IMR-90 (cell line): ENCODE measurements around the gene LAMA4. TPM values are rescaled to one million over a fixed set of nuclear protein-coding genes. Genes with fewer than 3 reads are reported as not detected.

Source experiments
- ATAC-seq: fragments of 200-7000 bp; cut with Tn5 transposase; 2 replicates; pipeline ENCODE4 v1.9.1; 2020; ENCODE audit warnings: low read depth, mild to moderate bottlenecking, moderate library complexity
- BruUV-seq: library from RNA; stranded (reverse); fragments of 400-500 nt; replicated peaks from 2 replicates; lab custom pipeline; 2021; lab: Mats Ljungman, UMichigan
- CTCF ChIA-PET: fragments of 300-600 bp; formaldehyde crosslinking; extraction: SDS; loops from one replicate; lab custom pipeline; 2021; ENCODE audit warnings: antibody characterized with exemption; lab: Yijun Ruan, JAX
- POLR2A ChIA-PET: fragments of 300-600 bp; sonication (Branson Sonifier 250); formaldehyde crosslinking; loops from one replicate; lab custom pipeline; 2022; ENCODE audit warnings: antibody characterized with exemption; ENCODE audit not compliant: unreplicated experiment; lab: Charles Lee
- DNase-seq: peaks from one replicate; pipeline ENCODE4 v3.0.0; 2013
- H2AFZ ChIP-seq: replicated peaks from 2 replicates; pipeline ENCODE3; 2013; ENCODE audit warnings: low read length, mild to moderate bottlenecking; ENCODE audit not compliant: poor library complexity
- H2AK5ac ChIP-seq: 2 replicates; pipeline ENCODE4 v1.6.1; 2013; ENCODE audit warnings: low read depth, low read length, inconsistent platforms
- H2AK9ac ChIP-seq: replicated peaks from 2 replicates; pipeline ENCODE3; 2013; ENCODE audit warnings: mild to moderate bottlenecking, low read depth, low read length, moderate library complexity; ENCODE audit not compliant: poor library complexity
- H2BK120ac ChIP-seq: 2 replicates; pipeline ENCODE4 v1.6.1; 2013; ENCODE audit warnings: low read depth, low read length, inconsistent platforms
- H2BK15ac ChIP-seq: 3 replicates; pipeline ENCODE4 v1.6.1; 2013; ENCODE audit warnings: low read depth, low read length, inconsistent platforms
- H2BK20ac ChIP-seq: 2 replicates; pipeline ENCODE4 v1.6.1; 2013; ENCODE audit warnings: low read depth, mild to moderate bottlenecking, inconsistent platforms, low read length, moderate library complexity
- H2BK5ac ChIP-seq: 2 replicates; pipeline ENCODE4 v1.6.1; 2013; ENCODE audit warnings: mild to moderate bottlenecking, low read depth, low read length, inconsistent platforms; ENCODE audit not compliant: poor library complexity, severe bottlenecking
- H3K14ac ChIP-seq: replicated peaks from 2 replicates; pipeline ENCODE4 v1.6.1; 2013; ENCODE audit warnings: low read depth, low read length, inconsistent platforms
- H3K18ac ChIP-seq: 2 replicates; pipeline ENCODE4 v1.6.1; 2013; ENCODE audit warnings: low read depth, low read length, control low read depth
- H3K23ac ChIP-seq: 2 replicates; pipeline ENCODE4 v1.6.1; 2013; ENCODE audit warnings: low read depth, low read length, inconsistent platforms
- H3K27ac ChIP-seq: 2 replicates; pipeline ENCODE4 v1.5.1; 2013; ENCODE audit warnings: mild to moderate bottlenecking, control low read depth, low read length; ENCODE audit not compliant: insufficient read depth
- H3K27me3 ChIP-seq: 2 replicates; pipeline ENCODE4 v1.6.1; 2013; ENCODE audit warnings: low read length; ENCODE audit not compliant: control insufficient read depth, insufficient read depth
- H3K36me3 ChIP-seq: 2 replicates; pipeline ENCODE4 v1.6.1; 2013; ENCODE audit warnings: low read length, mixed read lengths; ENCODE audit not compliant: control insufficient read depth, insufficient read depth
- H3K4ac ChIP-seq: 2 replicates; pipeline ENCODE4 v1.6.1; 2013; ENCODE audit warnings: low read depth, low read length, inconsistent platforms
- H3K4me1 ChIP-seq: 2 replicates; pipeline ENCODE4 v1.6.1; 2013; ENCODE audit warnings: low read length, mixed read lengths; ENCODE audit not compliant: control insufficient read depth, insufficient read depth
- H3K4me2 ChIP-seq: 2 replicates; pipeline ENCODE4 v1.6.1; 2013; ENCODE audit warnings: low read depth, mild to moderate bottlenecking, control low read depth, low read length, moderate library complexity
- H3K4me3 ChIP-seq: 2 replicates; pipeline ENCODE4 v1.5.1; 2013; ENCODE audit warnings: low read depth, mild to moderate bottlenecking, control low read depth, low read length, moderate library complexity; ENCODE audit not compliant: insufficient read depth
- H3K56ac ChIP-seq: 2 replicates; pipeline ENCODE4 v1.6.1; 2013; ENCODE audit warnings: low read length, inconsistent platforms; ENCODE audit not compliant: insufficient read depth; ENCODE audit errors: extremely low read depth
- H3K79me1 ChIP-seq, 2 experiments: 2 replicates each; pipeline ENCODE4 v1.6.1; 2013; ENCODE audit warnings: low read length in 2 of 2, inconsistent platforms in 1 of 2, low read depth in 1 of 2
- H3K9ac ChIP-seq: 2 replicates; pipeline ENCODE4 v1.6.1; 2013; ENCODE audit warnings: low read depth, low read length, control low read depth
- H3K9me1 ChIP-seq: 2 replicates; pipeline ENCODE4 v1.6.1; 2013; ENCODE audit warnings: low read length, inconsistent platforms; ENCODE audit not compliant: insufficient read depth
- H3K9me3 ChIP-seq: 2 replicates; pipeline ENCODE4 v1.6.1; 2013; ENCODE audit warnings: low read length; ENCODE audit not compliant: control insufficient read depth, insufficient read depth
- H4K20me1 ChIP-seq: 2 replicates; pipeline ENCODE4 v1.6.1; 2013; ENCODE audit warnings: low read length, inconsistent platforms; ENCODE audit not compliant: insufficient read depth
- H4K5ac ChIP-seq: 2 replicates; pipeline ENCODE4 v1.6.1; 2013; ENCODE audit warnings: mild to moderate bottlenecking, low read depth, low read length, control low read depth
- H4K8ac ChIP-seq, 2 experiments: 2 replicates each; pipeline ENCODE4 v1.6.1; 2013; ENCODE audit warnings: low read depth in 2 of 2, low read length in 2 of 2, control low read depth in 1 of 2, inconsistent platforms in 1 of 2
- H4K91ac ChIP-seq: 2 replicates; pipeline ENCODE4 v1.6.1; 2013; ENCODE audit warnings: low read depth, low read length, inconsistent platforms; ENCODE audit not compliant: insufficient read depth
- BHLHE40 ChIP-seq: fragments of 150-350 bp; IDR thresholded peaks from 2 replicates; pipeline ENCODE4 v1.6.1; 2016; ENCODE audit warnings: mild to moderate bottlenecking, low read depth, low read length
- CEBPB ChIP-seq: IDR thresholded peaks from 2 replicates; pipeline ENCODE4 v1.6.1; 2012; ENCODE audit warnings: low read depth, low read length, improper control_type of control experiment
- CHD1 ChIP-seq: IDR thresholded peaks from 2 replicates; pipeline ENCODE4 v1.6.1; 2012; ENCODE audit warnings: low read depth, low read length, improper control_type of control experiment
- CTCF ChIP-seq: conservative IDR thresholded peaks from 2 replicates; pipeline ENCODE4 v1.5.1; 2012; ENCODE audit warnings: mild to moderate bottlenecking, low read depth, low read length, improper control_type of control experiment
- ELK1 ChIP-seq: fragments of 150-350 bp; IDR thresholded peaks from 2 replicates; pipeline ENCODE4 v1.6.1; 2016; ENCODE audit warnings: low read depth, mild to moderate bottlenecking, low read length, moderate library complexity, borderline replicate concordance
- MAFK ChIP-seq: IDR thresholded peaks from 2 replicates; pipeline ENCODE4 v1.6.1; 2012; ENCODE audit warnings: low read depth, low read length, improper control_type of control experiment
- MAZ ChIP-seq: IDR thresholded peaks from 2 replicates; pipeline ENCODE4 v1.6.1; 2012; ENCODE audit warnings: low read depth, mild to moderate bottlenecking, low read length, improper control_type of control experiment, moderate library complexity, borderline replicate concordance
- MXI1 ChIP-seq: IDR thresholded peaks from 2 replicates; pipeline ENCODE4 v1.6.1; 2012; ENCODE audit warnings: low read depth, mild to moderate bottlenecking, low read length, moderate library complexity, borderline replicate concordance
- NFE2L2 ChIP-seq: fragments of 150-350 bp; IDR thresholded peaks from 2 replicates; pipeline ENCODE4 v1.6.1; 2016; ENCODE audit warnings: low read depth, mild to moderate bottlenecking, low read length
- POLR2A ChIP-seq: IDR thresholded peaks from 2 replicates; pipeline ENCODE4 v1.6.1; 2012; ENCODE audit warnings: mild to moderate bottlenecking, low read depth, low read length
- RAD21 ChIP-seq: IDR thresholded peaks from 2 replicates; pipeline ENCODE4 v1.6.1; 2012; ENCODE audit warnings: low read length, improper control_type of control experiment
- RCOR1 ChIP-seq: IDR thresholded peaks from 2 replicates; pipeline ENCODE4 v1.6.1; 2012; ENCODE audit warnings: mild to moderate bottlenecking, low read length, improper control_type of control experiment; ENCODE audit not compliant: insufficient replicate concordance
- RFX5 ChIP-seq: IDR thresholded peaks from 2 replicates; pipeline ENCODE4 v1.8.0; 2012; ENCODE audit warnings: low read depth, mild to moderate bottlenecking, low read length, moderate library complexity
- SMC3 ChIP-seq: fragments of 150-350 bp; IDR thresholded peaks from 2 replicates; pipeline ENCODE4 v1.6.1; 2016; ENCODE audit warnings: low read depth, mild to moderate bottlenecking, antibody characterized with exemption, low read length, moderate library complexity
- WGBS, 2 experiments: methylation state at CpG; one replicate each; pipeline versions ENCODE4 v1.1.5 to v1.1.7; 2013; ENCODE audit warnings: missing lambda C conversion rate in 2 of 2; ENCODE audit not compliant: insufficient read length in 1 of 2; ENCODE audit errors: extremely low coverage in 2 of 2; 5-methylcytosine and 5-hydroxymethylcytosine counted together
- dilution Hi-C: fragments of 300-500 bp; cut with HindIII; formaldehyde crosslinking; loops from one replicate; pipeline ENCODE4 v1.14.3; 2018; ENCODE audit warnings: low sequenced_read_pairs; ENCODE audit not compliant: unreplicated experiment
- in situ Hi-C: fragments of 300-500 bp; cut with MboI; formaldehyde crosslinking; loops from 3 replicates; pipeline ENCODE4 v1.14.3; 2019; ENCODE audit warnings: low sequenced_read_pairs, inconsistent platforms, mixed read lengths
- intact Hi-C: fragments of 100-400 bp; cut with micrococcal nuclease; formaldehyde crosslinking; loops from 2 replicates; pipeline ENCODE4 v1.10.0; 2022
- polyA plus RNA-seq, 3 experiments: library from polyadenylated mRNA; depleted of rRNA; stranded (reverse); fragments of >200 nt; gene quantifications; 2 replicates each; pipeline ENCODE4 v1.2.3, GENCODE V29; 2012; ENCODE audit warnings: low replicate concordance in 1 of 3
- total RNA-seq: library from RNA; depleted of rRNA; stranded (reverse); fragments of >200 nt; gene quantifications from 2 replicates; pipeline ENCODE4 v1.2.3, GENCODE V29; 2012
- TF ChIP-seq, protein P1 (sequence below): fragments of 150-350 bp; IDR thresholded peaks from 2 replicates; pipeline ENCODE4 v1.6.1; 2017; ENCODE audit warnings: mild to moderate bottlenecking, antibody characterized with exemption, low read length, low read depth

Gene LAMA4
- total and polyA plus RNA-seq, 2 of the 4 experiments (the other 2 are of a cell fraction): 33.9 to 35.8 TPM

DNA sequence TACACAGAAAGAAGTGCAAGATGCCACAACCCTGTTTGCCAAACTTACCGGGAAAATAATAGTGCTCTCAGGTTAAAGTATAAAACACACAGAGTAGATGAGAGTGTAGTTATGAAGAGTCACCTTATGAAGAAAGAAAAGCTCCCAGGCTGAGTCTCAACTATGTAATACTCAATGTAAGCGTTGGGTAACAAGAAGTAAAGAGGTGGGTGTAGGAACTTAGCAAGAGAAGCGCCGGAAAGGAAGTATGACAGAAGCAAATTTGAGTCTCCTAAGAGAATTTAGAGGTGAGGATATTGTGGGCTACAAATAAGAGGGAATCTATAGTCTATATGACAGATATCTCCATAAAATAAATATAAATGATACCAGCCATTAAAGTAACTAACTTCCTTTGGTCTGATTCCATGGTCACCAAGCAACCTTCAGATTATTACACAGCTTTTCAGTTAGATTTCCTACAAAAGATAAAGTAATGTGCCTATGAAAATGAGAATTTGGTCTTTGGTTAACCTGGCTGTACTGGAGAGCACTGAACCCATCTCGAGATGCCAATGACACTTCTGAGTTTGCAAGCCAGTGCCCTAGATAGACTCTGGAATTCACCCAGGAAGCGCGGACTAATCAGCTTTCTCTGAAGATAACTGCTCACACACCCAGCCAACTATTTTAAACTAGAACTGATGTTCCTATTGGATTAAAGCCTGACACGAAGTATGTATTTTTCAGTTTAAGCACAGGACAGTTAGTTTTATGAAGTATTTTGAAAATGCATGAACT lies 168.9 kb downstream of the LAMA4 start:
- DNase-seq: no peak
- intact Hi-C loops: loop anchor here (2.0 kb wide), 1 partner anchor 77 kb away; no protein-coding TSS in a partner anchor
- no peak overlapping the region for H3K27ac ChIP-seq
- TF ChIP-seq BHLHE40 (no peak), CEBPB (no peak), CHD1 (no peak), POLR2A (no peak), RFX5 (no peak), MAFK (no peak), MAZ (no peak), RAD21 (no peak), MXI1 (no peak), NFE2L2 (no peak), RCOR1 (no peak), ELK1 (no peak), CTCF (no peak), SMC3 (no peak)
- TF ChIP-seq, protein P1, sequence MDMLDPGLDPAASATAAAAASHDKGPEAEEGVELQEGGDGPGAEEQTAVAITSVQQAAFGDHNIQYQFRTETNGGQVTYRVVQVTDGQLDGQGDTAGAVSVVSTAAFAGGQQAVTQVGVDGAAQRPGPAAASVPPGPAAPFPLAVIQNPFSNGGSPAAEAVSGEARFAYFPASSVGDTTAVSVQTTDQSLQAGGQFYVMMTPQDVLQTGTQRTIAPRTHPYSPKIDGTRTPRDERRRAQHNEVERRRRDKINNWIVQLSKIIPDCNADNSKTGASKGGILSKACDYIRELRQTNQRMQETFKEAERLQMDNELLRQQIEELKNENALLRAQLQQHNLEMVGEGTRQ: no peak

More for the DNA sequence above, 168.9 kb downstream of the LAMA4 start:
- peaks cover 3 to 7% of the 10 kb centered on the region in 2 experiments; a peak in 1 of 4 replicates for H3K79me1 ChIP-seq
- in situ Hi-C loops (no loop called here), dilution Hi-C loops (no loop called here)
- H3K4me3 ChIP-seq: no peak overlapping the region
- H2AK5ac ChIP-seq: no peak overlapping the region
- H4K5ac ChIP-seq: no peak overlapping the region
- ATAC-seq: no peak
- H2AFZ ChIP-seq: no peak overlapping the region
- H3K23ac ChIP-seq: no peak overlapping the region
- H3K9me3 ChIP-seq: no peaks in the 10 kb centered on the region
- H4K91ac ChIP-seq: no peak overlapping the region
- no peak overlapping the region for H3K14ac ChIP-seq
- H2BK15ac ChIP-seq: no peak overlapping the region
- H3K18ac ChIP-seq: no peak overlapping the region
- no peaks in the 10 kb centered on the region for H3K4me1 ChIP-seq
- no peak overlapping the region for H2BK120ac ChIP-seq
- H2BK5ac ChIP-seq: no peak overlapping the region
- no peak overlapping the region for H4K8ac ChIP-seq
- no peak overlapping the region for H3K56ac ChIP-seq
- peaks cover 1% of the 10 kb centered on the region; the same call in 1 of the 2 replicates for H3K36me3 ChIP-seq
- no peaks in the 10 kb centered on the region for H3K9me1 ChIP-seq
- TSS peak; percentile 36 for BruUV-seq
- no peak overlapping the region for H3K9ac ChIP-seq
- no peak overlapping the region for H2AK9ac ChIP-seq
- no peak overlapping the region for H3K4me2 ChIP-seq
- no peaks in the 10 kb centered on the region for H3K27me3 ChIP-seq
- H3K4ac ChIP-seq: no peak overlapping the region
- ChIA-PET CTCF (interaction anchor here (0.5 to 2.4 kb wide), 2 partner anchors 78 to 98 kb away, joined by 3 to 13 read pairs; no protein-coding TSS in a partner anchor), POLR2A (no interaction called here)
- no peak overlapping the region for H2BK20ac ChIP-seq
- WGBS, 2 experiments: 100% methylated on average over 2 of the region's 8 CpGs; no CpG with 5 or more reads in 1 of the 2 experiments
- H4K20me1 ChIP-seq: no peaks in the 10 kb centered on the region
